ENCODE measurements around the gene KITLG.
A peak's percentile ranks its signal among the peaks of the same experiment; 100 is the strongest.

KITLG gene

GRCh38 chr12:88615490-88615889 is 35.2 kb upstream of the KITLG start:
- WGBS (ENCODE audit: extremely low coverage, insufficient coverage, insufficient read length) = no CpG with 5 or more reads among the region's 1 CpG
- H3K27ac ChIP-seq (ENCODE audit: low read depth, low read length) = no peak overlapping the region

GRCh38 chr12:88604646-88605045 is 24.4 kb upstream of the KITLG start:
- H2BK12ac ChIP-seq (ENCODE audit: low read length) = no peak overlapping the region
- no peak overlapping the region for H3K14ac ChIP-seq (ENCODE audit: low read length)
- no peak overlapping the region for H3K18ac ChIP-seq (ENCODE audit: low read length)
- no peak overlapping the region for H2AK5ac ChIP-seq (ENCODE audit: low read length)
- no peak overlapping the region for H2BK120ac ChIP-seq (ENCODE audit: insufficient read depth, low read length, poor library complexity)
- H3K9ac ChIP-seq (ENCODE audit: low read length) = no peak overlapping the region
- no peaks in the 10 kb centered on the region for H3K79me1 ChIP-seq (ENCODE audit: low read length)
- H2AFZ ChIP-seq (ENCODE audit: insufficient read depth, low read length, poor library complexity) = no peak overlapping the region
- no peaks in the 10 kb centered on the region for H3K4me1 ChIP-seq (ENCODE audit: control insufficient read depth in 1 of 2, insufficient read depth in 2 of 2, low read length in 2 of 2)
- no peaks in the 10 kb centered on the region for H3K27me3 ChIP-seq (ENCODE audit: insufficient read depth, low read length)
- H4K8ac ChIP-seq (ENCODE audit: low read depth, low read length) = no peak overlapping the region
- H3K4me3 ChIP-seq (ENCODE audit: low read depth, low read length) = no peak overlapping the region
- H3K9me3 ChIP-seq (ENCODE audit: insufficient read depth, low read depth, low read length) = no peaks in the 10 kb centered on the region
- no peaks in the 10 kb centered on the region for H3K36me3 ChIP-seq (ENCODE audit: control insufficient read depth in 1 of 2, insufficient read depth in 2 of 2, low read length in 2 of 2)
- no peak for DNase-seq
- H3K23ac ChIP-seq (ENCODE audit: low read length) = no peak overlapping the region
- no peak overlapping the region for H3K4me2 ChIP-seq (ENCODE audit: low read length)
- H4K12ac ChIP-seq (ENCODE audit: low read depth, low read length) = no peak overlapping the region
- H3K79me2 ChIP-seq (ENCODE audit: control insufficient read depth, insufficient read depth, low read length, poor library complexity) = no peaks in the 10 kb centered on the region
- H3K27ac ChIP-seq (ENCODE audit: low read depth, low read length) = no peak overlapping the region
- no peak overlapping the region for H4K91ac ChIP-seq (ENCODE audit: low read depth, low read length)
- H3K4ac ChIP-seq (ENCODE audit: low read depth, low read length) = no peak overlapping the region
- no peak overlapping the region for H2BK5ac ChIP-seq (ENCODE audit: low read depth, low read length, poor library complexity)

More at GRCh38 chr12:88615490-88615889, 35.2 kb upstream of the KITLG start:
- Histone ChIP-seq H2BK120ac (ENCODE audit: insufficient read depth, low read length, poor library complexity) (no peak overlapping the region), H3K23ac (ENCODE audit: low read length) (no peak overlapping the region), H3K4ac (ENCODE audit: low read depth, low read length) (no peak overlapping the region), H4K12ac (ENCODE audit: low read depth, low read length) (no peak overlapping the region), H3K9ac (ENCODE audit: low read length) (no peak overlapping the region), H2BK5ac (ENCODE audit: low read depth, low read length, poor library complexity) (no peak overlapping the region), H3K4me3 (ENCODE audit: low read depth, low read length) (no peak overlapping the region), H3K14ac (ENCODE audit: low read length) (no peak overlapping the region), H2AK5ac (ENCODE audit: low read length) (no peak overlapping the region), H3K4me1 (ENCODE audit: control insufficient read depth in 1 of 2, insufficient read depth in 2 of 2, low read length in 2 of 2) (no peaks in the 10 kb centered on the region), H2BK12ac (ENCODE audit: low read length) (no peak overlapping the region), H4K8ac (ENCODE audit: low read depth, low read length) (no peak overlapping the region), H2AFZ (ENCODE audit: insufficient read depth, low read length, poor library complexity) (no peak overlapping the region), H3K18ac (ENCODE audit: low read length) (no peak overlapping the region), H3K36me3 (ENCODE audit: control insufficient read depth in 1 of 2, insufficient read depth in 2 of 2, low read length in 2 of 2) (no peaks in the 10 kb centered on the region), H3K79me1 (ENCODE audit: low read length) (no peaks in the 10 kb centered on the region), H4K91ac (ENCODE audit: low read depth, low read length) (no peak overlapping the region), H3K9me3 (ENCODE audit: insufficient read depth, low read depth, low read length) (no peaks in the 10 kb centered on the region), H3K27me3 (ENCODE audit: insufficient read depth, low read length) (no peaks in the 10 kb centered on the region), H3K79me2 (ENCODE audit: control insufficient read depth, insufficient read depth, low read length, poor library complexity) (no peaks in the 10 kb centered on the region), H3K4me2 (ENCODE audit: low read length) (no peak overlapping the region)
- peak; percentile 26 to 56 for DNase-seq

DNA sequence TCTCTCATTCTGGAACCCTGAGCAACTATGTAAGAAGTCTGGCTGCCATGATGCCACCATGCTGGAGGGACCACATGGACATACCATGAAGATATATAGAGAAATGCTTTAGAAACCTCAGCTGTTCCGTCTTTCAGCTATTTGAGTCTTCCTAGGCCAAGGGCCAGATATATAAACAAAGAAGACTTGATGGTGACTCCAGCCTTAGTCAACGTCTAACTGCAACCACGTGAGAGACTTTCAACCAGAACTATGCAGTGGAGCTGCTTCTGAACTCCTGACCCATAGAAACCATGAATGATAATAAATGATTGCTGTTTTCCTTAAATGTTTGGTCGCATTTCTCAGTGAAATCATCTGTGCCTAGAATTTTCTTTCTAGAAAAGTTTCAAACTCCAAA is 20.0 kb upstream of the KITLG start:
- Histone ChIP-seq H3K4me1 (ENCODE audit: control insufficient read depth in 1 of 2, insufficient read depth in 2 of 2, low read length in 2 of 2) (no peaks in the 10 kb centered on the region), H2AK5ac (ENCODE audit: low read length) (no peak overlapping the region), H3K9me3 (ENCODE audit: insufficient read depth, low read depth, low read length) (no peaks in the 10 kb centered on the region), H4K8ac (ENCODE audit: low read depth, low read length) (no peak overlapping the region), H2BK12ac (ENCODE audit: low read length) (no peak overlapping the region), H3K23ac (ENCODE audit: low read length) (no peak overlapping the region), H4K91ac (ENCODE audit: low read depth, low read length) (no peak overlapping the region), H4K12ac (ENCODE audit: low read depth, low read length) (no peak overlapping the region), H2BK120ac (ENCODE audit: insufficient read depth, low read length, poor library complexity) (no peak overlapping the region), H2AFZ (ENCODE audit: insufficient read depth, low read length, poor library complexity) (no peak overlapping the region), H3K4me3 (ENCODE audit: low read depth, low read length) (no peak overlapping the region), H2BK5ac (ENCODE audit: low read depth, low read length, poor library complexity) (no peak overlapping the region), H3K9ac (ENCODE audit: low read length) (no peak overlapping the region), H3K4me2 (ENCODE audit: low read length) (no peak overlapping the region), H3K14ac (ENCODE audit: low read length) (no peak overlapping the region), H3K79me1 (ENCODE audit: low read length) (no peaks in the 10 kb centered on the region), H3K18ac (ENCODE audit: low read length) (no peak overlapping the region), H3K36me3 (ENCODE audit: control insufficient read depth in 1 of 2, insufficient read depth in 2 of 2, low read length in 2 of 2) (no peaks in the 10 kb centered on the region), H3K4ac (ENCODE audit: low read depth, low read length) (no peak overlapping the region), H3K79me2 (ENCODE audit: control insufficient read depth, insufficient read depth, low read length, poor library complexity) (no peaks in the 10 kb centered on the region), H3K27ac (ENCODE audit: low read depth, low read length) (no peak overlapping the region), H3K27me3 (ENCODE audit: insufficient read depth, low read length) (no peaks in the 10 kb centered on the region)
- WGBS (ENCODE audit: extremely low coverage, insufficient coverage, insufficient read length) = no CpG with 5 or more reads among the region's 4 CpGs
- no peak for DNase-seq

DNA sequence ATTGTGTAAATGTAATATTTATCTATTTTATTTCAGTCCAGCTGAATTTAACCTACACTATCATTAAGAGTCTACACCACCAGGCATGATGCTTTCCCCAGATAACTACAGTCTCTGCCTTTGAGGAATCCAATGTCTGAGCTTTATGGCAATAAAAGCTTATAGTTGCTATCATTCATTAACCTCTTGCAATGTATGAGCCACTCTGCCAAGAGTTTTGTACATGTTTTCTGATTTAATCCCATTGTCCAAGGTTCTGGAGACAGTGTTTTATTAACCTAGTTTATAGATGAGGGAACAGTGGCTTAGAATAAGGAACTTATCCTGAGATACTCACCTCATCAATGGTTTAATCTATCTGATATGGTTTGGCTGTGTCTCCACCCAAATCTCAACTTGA is 17.1 kb upstream of the KITLG start:
- Histone ChIP-seq H2BK5ac (ENCODE audit: low read depth, low read length, poor library complexity) (no peak overlapping the region), H2AFZ (ENCODE audit: insufficient read depth, low read length, poor library complexity) (no peak overlapping the region), H2BK120ac (ENCODE audit: insufficient read depth, low read length, poor library complexity) (no peak overlapping the region), H3K9ac (ENCODE audit: low read length) (no peak overlapping the region), H3K4me3 (ENCODE audit: low read depth, low read length) (no peak overlapping the region), H2AK5ac (ENCODE audit: low read length) (no peak overlapping the region), H3K4me1 (ENCODE audit: control insufficient read depth in 1 of 2, insufficient read depth in 2 of 2, low read length in 2 of 2) (no peaks in the 10 kb centered on the region), H3K27me3 (ENCODE audit: insufficient read depth, low read length) (no peaks in the 10 kb centered on the region), H4K91ac (ENCODE audit: low read depth, low read length) (no peak overlapping the region), H3K4me2 (ENCODE audit: low read length) (no peak overlapping the region), H3K27ac (ENCODE audit: low read depth, low read length) (no peak overlapping the region), H3K4ac (ENCODE audit: low read depth, low read length) (no peak overlapping the region), H3K79me1 (ENCODE audit: low read length) (no peaks in the 10 kb centered on the region), H4K8ac (ENCODE audit: low read depth, low read length) (no peak overlapping the region), H3K18ac (ENCODE audit: low read length) (no peak overlapping the region), H3K36me3 (ENCODE audit: control insufficient read depth in 1 of 2, insufficient read depth in 2 of 2, low read length in 2 of 2) (no peaks in the 10 kb centered on the region), H3K14ac (ENCODE audit: low read length) (no peak overlapping the region), H2BK12ac (ENCODE audit: low read length) (no peak overlapping the region), H3K9me3 (ENCODE audit: insufficient read depth, low read depth, low read length) (no peaks in the 10 kb centered on the region), H3K79me2 (ENCODE audit: control insufficient read depth, insufficient read depth, low read length, poor library complexity) (no peaks in the 10 kb centered on the region), H3K23ac (ENCODE audit: low read length) (no peak overlapping the region), H4K12ac (ENCODE audit: low read depth, low read length) (no peak overlapping the region)
- DNase-seq = no peak

GRCh38 chr12:88595697-88596096 is 15.4 kb upstream of the KITLG start:
- Histone ChIP-seq H3K4me1 (ENCODE audit: control insufficient read depth in 1 of 2, insufficient read depth in 2 of 2, low read length in 2 of 2) (no peaks in the 10 kb centered on the region), H2BK12ac (ENCODE audit: low read length) (no peak overlapping the region), H2AK5ac (ENCODE audit: low read length) (no peak overlapping the region), H3K36me3 (ENCODE audit: control insufficient read depth in 1 of 2, insufficient read depth in 2 of 2, low read length in 2 of 2) (no peaks in the 10 kb centered on the region), H2BK120ac (ENCODE audit: insufficient read depth, low read length, poor library complexity) (no peak overlapping the region), H3K9me3 (ENCODE audit: insufficient read depth, low read depth, low read length) (no peaks in the 10 kb centered on the region), H3K23ac (ENCODE audit: low read length) (no peak overlapping the region), H3K79me1 (ENCODE audit: low read length) (no peaks in the 10 kb centered on the region), H2AFZ (ENCODE audit: insufficient read depth, low read length, poor library complexity) (no peak overlapping the region), H3K27me3 (ENCODE audit: insufficient read depth, low read length) (no peaks in the 10 kb centered on the region), H3K4me2 (ENCODE audit: low read length) (no peak overlapping the region), H4K8ac (ENCODE audit: low read depth, low read length) (no peak overlapping the region), H3K27ac (ENCODE audit: low read depth, low read length) (no peak overlapping the region), H4K12ac (ENCODE audit: low read depth, low read length) (no peak overlapping the region), H3K4ac (ENCODE audit: low read depth, low read length) (no peak overlapping the region), H3K4me3 (ENCODE audit: low read depth, low read length) (no peak overlapping the region), H3K14ac (ENCODE audit: low read length) (no peak overlapping the region), H3K9ac (ENCODE audit: low read length) (no peak overlapping the region), H3K79me2 (ENCODE audit: control insufficient read depth, insufficient read depth, low read length, poor library complexity) (no peaks in the 10 kb centered on the region), H2BK5ac (ENCODE audit: low read depth, low read length, poor library complexity) (no peak overlapping the region), H3K18ac (ENCODE audit: low read length) (no peak overlapping the region), H4K91ac (ENCODE audit: low read depth, low read length) (no peak overlapping the region)
- DNase-seq = no peak
